Measurements from ENCODE around the gene LRP2BP.

LRP2BP gene

GRCh38 chr4:185395238-185395955 is at the start of gene LRP2BP:
Gene LRP2BP, minus strand, starts transcription at chr4:185395924. Its CDS starts 17,738 bp downstream, at chr4:185378186.
- DNase-seq (ENCODE audit: low spot score): peak; percentile 44

- DNase-seq (ENCODE audit: low spot score): peak; percentile 16
Observed at GRCh38 chr4:185445209-185445608, 49.5 kb upstream of the LRP2BP start.

GRCh38 chr4:185441479-185441878 is 45.8 kb upstream of the LRP2BP start:
- DNase-seq (ENCODE audit: low spot score): no peak

- peak; percentile 14 for DNase-seq (ENCODE audit: low spot score)
Observed at GRCh38 chr4:185437809-185438208, 42.1 kb upstream of the LRP2BP start.

- DNase-seq (ENCODE audit: low spot score): no peak
Observed at GRCh38 chr4:185435466-185435865, 39.7 kb upstream of the LRP2BP start.

- no peak for DNase-seq (ENCODE audit: low spot score)
Observed at GRCh38 chr4:185429660-185430059, 33.9 kb upstream of the LRP2BP start.

- DNase-seq (ENCODE audit: low spot score): no peak
Observed at GRCh38 chr4:185426960-185427688, 31.4 kb upstream of the LRP2BP start.

- DNase-seq (ENCODE audit: low spot score): peak; percentile 90
Observed at GRCh38 chr4:185425647-185426352, 30.1 kb upstream of the LRP2BP start, which contains the start of gene UFSP2. Gene UFSP2, minus strand, starts transcription at chr4:185425964. Its CDS starts 96 bp downstream, at chr4:185425868.

GRCh38 chr4:185424905-185425646 is 29.4 kb upstream of the LRP2BP start:
- peak; percentile 58 for DNase-seq (ENCODE audit: low spot score)

- no peak for DNase-seq (ENCODE audit: low spot score)
Observed at GRCh38 chr4:185421366-185422124, 25.8 kb upstream of the LRP2BP start.

GRCh38 chr4:185416955-185417354 is 21.2 kb upstream of the LRP2BP start:
- no peak for DNase-seq (ENCODE audit: low spot score)

- no peak for DNase-seq (ENCODE audit: low spot score)
Observed at GRCh38 chr4:185412412-185412811, 16.7 kb upstream of the LRP2BP start.

GRCh38 chr4:185411849-185412248 is 16.1 kb upstream of the LRP2BP start:
- no peak for DNase-seq (ENCODE audit: low spot score)

GRCh38 chr4:185408432-185408831 is 12.7 kb upstream of the LRP2BP start:
- DNase-seq (ENCODE audit: low spot score): no peak

GRCh38 chr4:185405296-185405999 is 9.7 kb upstream of the LRP2BP start:
- DNase-seq (ENCODE audit: low spot score): no peak

GRCh38 chr4:185404031-185404430 is 8.3 kb upstream of the LRP2BP start:
- DNase-seq (ENCODE audit: low spot score): no peak

GRCh38 chr4:185399466-185399865 is 3.7 kb upstream of the LRP2BP start:
- no peak for DNase-seq (ENCODE audit: low spot score)

- DNase-seq (ENCODE audit: low spot score): no peak
Observed at GRCh38 chr4:185398618-185399017, 2.9 kb upstream of the LRP2BP start.

GRCh38 chr4:185396724-185397385 is 1.1 kb upstream of the LRP2BP start, which contains the start of gene ANKRD37:
Gene ANKRD37, plus strand, starts transcription at chr4:185396841. Its CDS starts 83 bp downstream, at chr4:185396924.
- peak; percentile 65 for DNase-seq (ENCODE audit: low spot score)
